DND-41 (cell line): ENCODE measurements around the gene HLA-DMA.

ENCODE experiments used
- CTCF ChIP-seq: IDR thresholded peaks from 2 replicates; pipeline ENCODE4 v1.5.1; 2012; ENCODE audit warnings: borderline replicate concordance, low read length, moderate library complexity, mild to moderate bottlenecking; ENCODE audit not compliant: poor library complexity, severe bottlenecking; ENCODE audit errors: extremely low read depth
- EZH2 ChIP-seq: IDR thresholded peaks from 3 replicates; pipeline ENCODE4 v1.6.1; 2012; ENCODE audit warnings: borderline replicate concordance, low read depth, mild to moderate bottlenecking, moderate library complexity, low read length, inconsistent platforms; ENCODE audit not compliant: severe bottlenecking

- no peak for TF ChIP-seq CTCF
- TF ChIP-seq EZH2, result no peak
Measured at GRCh38 chr6:32905078-32905477, 47.8 kb downstream of the HLA-DMA start.
